Neural progenitor cell (in vitro differentiated cells): ENCODE measurements around the gene PRPF8.

Experiments
- EZH2 ChIP-seq: fragments of 200-600 bp; sonication (generic); IDR thresholded peaks from 2 replicates; pipeline ENCODE4 v1.6.1; 2017; ENCODE audit warnings: antibody characterized with exemption, mild to moderate bottlenecking, moderate library complexity
- EZH2phosphoT487 ChIP-seq: fragments of 200-600 bp; sonication (generic); IDR thresholded peaks from 2 replicates; pipeline ENCODE4 v1.6.1; 2017; ENCODE audit warnings: antibody characterized with exemption
- TF ChIP-seq, protein P1 (sequence below): fragments of 200-600 bp; sonication (generic); IDR thresholded peaks from 2 replicates; pipeline ENCODE4 v1.5.1; 2017; ENCODE audit warnings: antibody characterized with exemption, mild to moderate bottlenecking

DNA sequence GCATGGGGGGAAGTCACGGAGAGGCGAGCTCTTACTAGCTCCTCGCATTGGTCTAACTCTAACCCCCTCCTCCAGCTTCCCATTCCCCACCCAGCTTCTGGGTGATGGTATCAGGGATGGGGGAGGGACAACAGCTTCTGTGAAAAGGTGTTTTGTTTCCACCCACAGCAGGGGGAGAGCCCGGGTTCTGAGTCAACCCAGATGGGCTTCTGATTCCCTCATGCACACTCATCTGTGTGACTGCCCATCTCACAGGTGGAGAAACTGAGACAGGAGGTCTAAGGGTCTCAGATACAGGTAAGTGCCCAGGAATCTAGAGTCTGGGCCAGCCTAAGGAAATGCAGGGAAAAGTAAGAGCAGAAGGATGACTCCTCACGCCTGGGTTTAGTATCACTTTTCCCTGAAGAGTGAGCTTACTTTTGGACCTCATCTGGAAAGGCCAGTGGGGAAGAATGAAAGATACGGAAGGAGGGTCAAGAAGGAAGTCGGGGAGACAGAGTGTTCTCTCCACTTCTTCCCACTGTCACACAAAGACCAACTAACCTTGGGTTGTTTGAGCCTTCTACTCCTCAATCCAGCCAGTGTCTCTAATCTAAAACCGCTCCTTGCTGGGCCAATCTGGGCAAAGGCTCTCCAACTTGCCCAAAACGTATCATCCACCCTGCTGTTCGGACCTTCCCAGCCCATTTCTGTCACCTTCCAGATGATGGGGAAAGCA, 28.7 kb upstream of the PRPF8 start:
- TF ChIP-seq, protein P1, sequence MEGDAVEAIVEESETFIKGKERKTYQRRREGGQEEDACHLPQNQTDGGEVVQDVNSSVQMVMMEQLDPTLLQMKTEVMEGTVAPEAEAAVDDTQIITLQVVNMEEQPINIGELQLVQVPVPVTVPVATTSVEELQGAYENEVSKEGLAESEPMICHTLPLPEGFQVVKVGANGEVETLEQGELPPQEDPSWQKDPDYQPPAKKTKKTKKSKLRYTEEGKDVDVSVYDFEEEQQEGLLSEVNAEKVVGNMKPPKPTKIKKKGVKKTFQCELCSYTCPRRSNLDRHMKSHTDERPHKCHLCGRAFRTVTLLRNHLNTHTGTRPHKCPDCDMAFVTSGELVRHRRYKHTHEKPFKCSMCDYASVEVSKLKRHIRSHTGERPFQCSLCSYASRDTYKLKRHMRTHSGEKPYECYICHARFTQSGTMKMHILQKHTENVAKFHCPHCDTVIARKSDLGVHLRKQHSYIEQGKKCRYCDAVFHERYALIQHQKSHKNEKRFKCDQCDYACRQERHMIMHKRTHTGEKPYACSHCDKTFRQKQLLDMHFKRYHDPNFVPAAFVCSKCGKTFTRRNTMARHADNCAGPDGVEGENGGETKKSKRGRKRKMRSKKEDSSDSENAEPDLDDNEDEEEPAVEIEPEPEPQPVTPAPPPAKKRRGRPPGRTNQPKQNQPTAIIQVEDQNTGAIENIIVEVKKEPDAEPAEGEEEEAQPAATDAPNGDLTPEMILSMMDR: no peak
- TF ChIP-seq EZH2: no peak
- TF ChIP-seq EZH2phosphoT487: no peak
